Naive B cell (primary cell): ENCODE results near the gene PHF13. TPM values are rescaled to one million over a fixed set of nuclear protein-coding genes. Genes with fewer than 3 reads are reported as not detected.

ENCODE experiments used
- ATAC-seq, 2 donors: fragments of 150-1000 bp; cut with Tn5 transposase; 2 replicates each; pipeline ENCODE4 v1.10.0; 2021; ENCODE audit warnings: low read depth in 2 of 2, mild to moderate bottlenecking in 2 of 2, moderate library complexity in 2 of 2
- DNase-seq: peaks from one replicate; pipeline ENCODE4 v3.0.0; 2022
- H3K27ac Mint-ChIP-seq, 6 donors: one replicate each; pipeline ENCODE4 v1.8.0; 2020 to 2022; ENCODE audit warnings: mild to moderate bottlenecking in 6 of 6, mixed read lengths in 6 of 6, moderate library complexity in 5 of 6, inconsistent platforms in 2 of 6
- H3K27me3 Mint-ChIP-seq, 3 donors: one replicate each; pipeline ENCODE4 v1.8.0; 2021 to 2022; ENCODE audit warnings: mixed read lengths in 3 of 3, mild to moderate bottlenecking in 1 of 3
- H3K36me3 Mint-ChIP-seq, 2 donors: one replicate each; pipeline ENCODE4 v1.8.0; 2020 to 2022; ENCODE audit warnings: mixed read lengths in 2 of 2, inconsistent platforms in 1 of 2, mild to moderate bottlenecking in 1 of 2
- H3K4me1 Mint-ChIP-seq, 3 donors: one replicate each; pipeline ENCODE4 v1.8.0; 2020 to 2022; ENCODE audit warnings: mixed read lengths in 3 of 3, inconsistent platforms in 1 of 3, mild to moderate bottlenecking in 1 of 3, moderate library complexity in 1 of 3
- H3K4me3 Mint-ChIP-seq, 8 donors: one replicate each; pipeline ENCODE4 v1.8.0; 2020 to 2022; ENCODE audit warnings: mild to moderate bottlenecking in 8 of 8, mixed read lengths in 8 of 8, moderate library complexity in 8 of 8, inconsistent platforms in 2 of 8
- H3K9me3 Mint-ChIP-seq, 7 donors: one replicate each; pipeline ENCODE4 v1.8.0; 2020 to 2022; ENCODE audit warnings: mixed read lengths in 7 of 7, mild to moderate bottlenecking in 5 of 7, inconsistent platforms in 2 of 7, moderate library complexity in 1 of 7
- polyA plus RNA-seq, 6 donors: library from polyadenylated mRNA; unstranded; fragments of 300-500 nt; fragmentation: Illumina TruSeq; gene quantifications; one replicate each; pipeline ENCODE4 v1.2.3, GENCODE V29; 2021; ENCODE audit warnings: low read depth in 6 of 6

Gene PHF13
- 1 to 10 TPM; 2.7 to 6.0 (median 4.2) TPM for polyA plus RNA-seq

- Mint-ChIP-seq H3K27ac (peak within 1 kb of the TSS; percentile 34 to 87 (median 80)), H3K36me3 (no peaks in the 10 kb centered on the region), H3K27me3 (no peaks in the 10 kb centered on the region), H3K4me3 (peak within 1 kb of the TSS; percentile 88 to 95 (median 92)), H3K4me1 (peaks cover 14 to 20% (median 18%) of the 10 kb centered on the region in 3 donors), H3K9me3 (no peaks in the 10 kb centered on the region)
- DNase-seq (peak; percentile 100), ATAC-seq (peak; percentile 92 to 94)
Observed at GRCh38 chr1:6613361-6614018, at the start of gene PHF13. TSS of gene PHF13 (plus strand) at chr1:6613731. CDS start at chr1:6614067, 336 bp downstream.

- Mint-ChIP-seq H3K36me3 (no peaks in the 10 kb centered on the region), H3K4me3 (no peak overlapping the region), H3K9me3 (peaks cover 0 to 3% (median 0%) of the 10 kb centered on the region in 7 donors), H3K27ac (no peak overlapping the region), H3K4me1 (no peaks in the 10 kb centered on the region), H3K27me3 (peaks cover 5 to 34% (median 31%) of the 10 kb centered on the region in 3 donors)
- ATAC-seq (no peak), DNase-seq (no peak)
Observed at GRCh38 chr1:6569033-6569432, 44.5 kb upstream of the PHF13 start.

DNA sequence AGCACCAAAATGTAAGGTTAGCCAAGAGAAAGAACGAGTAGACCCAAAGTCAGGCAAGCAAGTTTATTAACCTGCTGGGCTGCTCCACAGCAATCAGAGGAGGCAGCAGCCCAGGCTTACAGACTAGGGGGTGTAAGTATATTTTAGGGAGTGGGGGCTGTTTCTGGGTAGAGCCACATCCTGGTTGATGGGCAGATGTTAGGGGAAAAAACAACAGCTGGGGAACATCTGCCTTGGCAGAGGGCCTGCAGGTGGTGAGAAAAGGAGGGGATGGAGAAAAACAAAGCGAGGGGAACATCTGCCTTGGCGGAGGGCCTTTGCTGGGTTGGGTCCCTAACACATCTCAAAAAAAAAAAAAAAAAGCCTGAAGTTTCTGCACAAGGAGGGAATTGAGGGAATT lies 43.4 kb upstream of the PHF13 start:
- Mint-ChIP-seq H3K9me3 (peaks cover 0 to 3% (median 0%) of the 10 kb centered on the region in 7 donors), H3K4me1 (no peaks in the 10 kb centered on the region), H3K36me3 (no peaks in the 10 kb centered on the region), H3K27me3 (peaks cover 5 to 34% (median 31%) of the 10 kb centered on the region in 3 donors), H3K27ac (no peak overlapping the region), H3K4me3 (no peak overlapping the region)
- no peak for DNase-seq
- ATAC-seq: no peak

- Mint-ChIP-seq H3K4me3 (peak overlapping the region in 1 of 8 donors; percentile 25), H3K9me3 (peaks cover 0 to 3% (median 0%) of the 10 kb centered on the region in 7 donors), H3K27me3 (peaks cover 5 to 34% (median 31%) of the 10 kb centered on the region in 3 donors), H3K4me1 (no peaks in the 10 kb centered on the region), H3K27ac (no peak overlapping the region), H3K36me3 (no peaks in the 10 kb centered on the region)
- no peak for ATAC-seq
- no peak for DNase-seq
Observed at GRCh38 chr1:6570987-6571386, 42.5 kb upstream of the PHF13 start.

DNA sequence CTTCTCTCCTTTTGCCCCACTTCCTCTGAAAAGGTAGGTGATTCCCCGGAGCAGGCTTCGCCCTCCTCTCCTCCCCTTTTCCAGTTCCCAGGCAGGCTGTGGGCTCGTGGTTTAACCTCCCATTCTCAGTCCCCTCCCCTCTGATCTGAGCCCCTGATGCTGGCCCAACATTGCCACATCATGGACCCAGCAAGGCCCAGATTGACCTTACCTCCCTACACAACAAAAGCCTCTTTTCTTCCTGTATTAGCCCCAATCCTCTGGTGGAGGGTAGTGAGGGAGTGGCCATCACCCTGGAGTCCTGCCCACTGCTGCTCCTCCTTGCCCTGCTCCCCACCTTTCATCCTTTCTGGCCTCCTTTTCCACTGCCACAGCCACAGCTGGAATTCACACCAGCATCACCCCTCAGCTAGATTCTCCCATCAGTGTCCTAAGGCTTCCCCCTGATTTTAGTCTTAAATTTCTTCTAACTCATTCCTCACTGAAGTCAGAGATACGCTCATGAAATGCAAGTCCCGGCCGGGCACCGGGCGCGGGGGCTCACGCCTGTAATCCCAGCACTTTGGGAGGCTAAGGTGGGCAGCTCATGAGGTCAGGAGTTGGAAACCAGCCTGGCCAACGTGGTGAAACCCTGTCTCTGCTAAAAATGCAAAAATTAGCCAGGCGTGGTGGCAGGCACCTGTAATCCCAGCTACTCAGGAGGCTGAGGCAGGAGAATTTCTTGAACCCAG lies 40.7 kb upstream of the PHF13 start:
- ATAC-seq: no peak

GRCh38 chr1:6574025-6574620 lies 39.4 kb upstream of the PHF13 start:
- Mint-ChIP-seq H3K9me3 (peaks cover 0 to under 1% (median 0%) of the 10 kb centered on the region in 7 donors), H3K4me3 (no peak overlapping the region), H3K4me1 (peaks cover 0 to 5% (median 4%) of the 10 kb centered on the region in 3 donors), H3K27me3 (peaks cover 5 to 24% (median 22%) of the 10 kb centered on the region in 3 donors), H3K36me3 (no peaks in the 10 kb centered on the region), H3K27ac (no peak overlapping the region)
- no peak for DNase-seq
- ATAC-seq: no peak

More for the DNA sequence above, 40.7 kb upstream of the PHF13 start:
- H3K27ac Mint-ChIP-seq: no peak overlapping the region
- no peak for DNase-seq
- peaks cover 5 to 33% (median 31%) of the 10 kb centered on the region in 3 donors for H3K27me3 Mint-ChIP-seq
- no peaks in the 10 kb centered on the region for H3K4me1 Mint-ChIP-seq
- H3K9me3 Mint-ChIP-seq: peaks cover 0 to 3% (median 0%) of the 10 kb centered on the region in 7 donors
- H3K4me3 Mint-ChIP-seq: peak overlapping the region in 1 of 8 donors; percentile 21
- H3K36me3 Mint-ChIP-seq: no peaks in the 10 kb centered on the region

DNA sequence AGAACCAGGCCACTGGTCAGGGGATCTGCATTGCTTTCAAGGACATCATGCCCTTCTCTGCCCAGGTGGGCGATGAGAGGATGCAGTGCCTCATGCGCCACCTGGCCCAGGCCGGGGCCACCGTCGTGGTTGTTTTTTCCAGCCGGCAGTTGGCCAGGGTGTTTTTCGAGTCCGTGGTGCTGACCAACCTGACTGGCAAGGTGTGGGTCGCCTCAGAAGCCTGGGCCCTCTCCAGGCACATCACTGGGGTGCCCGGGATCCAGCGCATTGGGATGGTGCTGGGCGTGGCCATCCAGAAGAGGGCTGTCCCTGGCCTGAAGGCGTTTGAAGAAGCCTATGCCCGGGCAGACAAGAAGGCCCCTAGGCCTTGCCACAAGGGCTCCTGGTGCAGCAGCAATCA lies 38.7 kb upstream of the PHF13 start:
- DNase-seq (no peak), ATAC-seq (no peak)
- Mint-ChIP-seq H3K4me3 (no peak overlapping the region), H3K9me3 (no peaks in the 10 kb centered on the region), H3K27ac (no peak overlapping the region), H3K36me3 (no peaks in the 10 kb centered on the region), H3K4me1 (peaks cover 0 to 12% (median 11%) of the 10 kb centered on the region in 3 donors), H3K27me3 (peaks cover 5 to 20% (median 15%) of the 10 kb centered on the region in 3 donors)

GRCh38 chr1:6577831-6578525 lies 35.6 kb upstream of the PHF13 start:
- peak overlapping the region in 2 of 6 donors; percentile 23 to 75 for H3K27ac Mint-ChIP-seq
- DNase-seq (no peak), ATAC-seq (no peak)
- peaks cover 19 to 41% (median 36%) of the 10 kb centered on the region in 3 donors for H3K4me1 Mint-ChIP-seq
- peaks cover 0 to 3% (median 2%) of the 10 kb centered on the region in 3 donors for H3K27me3 Mint-ChIP-seq
- no peaks in the 10 kb centered on the region for H3K9me3 Mint-ChIP-seq
- H3K36me3 Mint-ChIP-seq: no peaks in the 10 kb centered on the region
- peak overlapping the region in 2 of 8 donors; percentile 25 to 84 for H3K4me3 Mint-ChIP-seq

DNA sequence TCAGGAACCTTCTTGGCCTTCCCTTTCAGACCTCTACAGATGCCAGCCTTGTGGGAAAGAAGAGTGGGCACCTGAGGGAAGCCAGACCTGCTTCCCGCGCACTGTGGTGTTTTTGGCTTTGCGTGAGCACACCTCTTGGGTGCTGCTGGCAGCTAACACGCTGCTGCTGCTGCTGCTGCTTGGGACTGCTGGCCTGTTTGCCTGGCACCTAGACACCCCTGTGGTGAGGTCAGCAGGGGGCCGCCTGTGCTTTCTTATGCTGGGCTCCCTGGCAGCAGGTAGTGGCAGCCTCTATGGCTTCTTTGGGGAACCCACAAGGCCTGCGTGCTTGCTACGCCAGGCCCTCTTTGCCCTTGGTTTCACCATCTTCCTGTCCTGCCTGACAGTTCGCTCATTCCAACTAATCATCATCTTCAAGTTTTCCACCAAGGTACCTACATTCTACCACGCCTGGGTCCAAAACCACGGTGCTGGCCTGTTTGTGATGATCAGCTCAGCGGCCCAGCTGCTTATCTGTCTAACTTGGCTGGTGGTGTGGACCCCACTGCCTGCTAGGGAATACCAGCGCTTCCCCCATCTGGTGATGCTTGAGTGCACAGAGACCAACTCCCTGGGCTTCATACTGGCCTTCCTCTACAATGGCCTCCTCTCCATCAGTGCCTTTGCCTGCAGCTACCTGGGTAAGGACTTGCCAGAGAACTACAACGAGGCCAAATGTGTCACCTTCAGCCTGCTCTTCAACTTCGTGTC lies 34.7 kb upstream of the PHF13 start:
- Mint-ChIP-seq H3K36me3 (no peaks in the 10 kb centered on the region), H3K4me3 (peak overlapping the region; percentile 5 to 99 (median 97)), H3K9me3 (no peaks in the 10 kb centered on the region), H3K27ac (peak overlapping the region; percentile 97 to 100 (median 98)), H3K27me3 (no peaks in the 10 kb centered on the region), H3K4me1 (peaks cover 19 to 41% (median 36%) of the 10 kb centered on the region in 3 donors)
- DNase-seq (no peak), ATAC-seq (no peak)

- H3K36me3 Mint-ChIP-seq: no peaks in the 10 kb centered on the region
- peaks cover 22 to 43% (median 40%) of the 10 kb centered on the region in 3 donors for H3K4me1 Mint-ChIP-seq
- H3K9me3 Mint-ChIP-seq: no peaks in the 10 kb centered on the region
- H3K27ac Mint-ChIP-seq: peak within 1 kb of the TSS; percentile 97 to 100 (median 98)
- H3K27me3 Mint-ChIP-seq: no peaks in the 10 kb centered on the region
- DNase-seq (peak; percentile 97), ATAC-seq (peak; percentile 96 to 97)
- peak within 1 kb of the TSS; percentile 84 to 99 (median 98) for H3K4me3 Mint-ChIP-seq
Observed at GRCh38 chr1:6579374-6580118, 34.0 kb upstream of the PHF13 start, which contains the start of gene ZBTB48. TSS of gene ZBTB48 (plus strand) at chr1:6579994. CDS start at chr1:6580610, 616 bp downstream.

DNA sequence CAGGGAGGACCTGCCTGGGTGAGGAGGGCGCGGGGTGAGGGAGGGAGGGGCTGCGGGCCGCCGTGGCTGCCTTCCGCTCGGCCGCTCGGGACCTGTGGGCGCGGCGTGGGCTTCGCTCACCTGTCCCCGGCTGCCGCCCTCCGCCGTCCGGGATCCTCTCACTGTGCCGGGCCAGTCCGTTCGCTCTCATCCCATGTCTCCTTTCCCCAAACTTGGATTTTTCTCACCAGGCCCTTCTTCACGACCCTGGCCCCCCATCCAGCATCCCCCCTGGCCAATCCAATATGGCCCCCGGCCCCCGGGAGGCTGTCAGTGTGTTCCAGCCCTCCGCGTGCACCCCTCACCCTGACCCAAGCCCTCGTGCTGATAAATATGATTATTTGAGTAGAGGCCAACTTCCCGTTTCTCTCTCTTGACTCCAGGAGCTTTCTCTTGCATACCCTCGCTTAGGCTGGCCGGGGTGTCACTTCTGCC lies 33.4 kb upstream of the PHF13 start:
- ATAC-seq (peak; percentile 32 to 34), DNase-seq (peak; percentile 35)
- peak overlapping the region; percentile 84 to 99 (median 98) for H3K4me3 Mint-ChIP-seq
- no peaks in the 10 kb centered on the region for H3K36me3 Mint-ChIP-seq
- no peaks in the 10 kb centered on the region for H3K27me3 Mint-ChIP-seq
- peak overlapping the region; percentile 97 to 100 (median 98) for H3K27ac Mint-ChIP-seq
- H3K9me3 Mint-ChIP-seq: no peaks in the 10 kb centered on the region
- peaks cover 24 to 49% (median 46%) of the 10 kb centered on the region in 3 donors for H3K4me1 Mint-ChIP-seq
